Measurements from ENCODE around the gene PKIG. TPM values are rescaled to one million over a fixed set of nuclear protein-coding genes. Genes with fewer than 3 reads are reported as not detected.
A peak's percentile ranks its signal among the peaks of the same experiment; 100 is the strongest.

PKIG gene
- total and polyA plus RNA-seq, 10 of the 15 experiments (the other 5 are each of a cell fraction or from before 2014, with no cell fraction given) = 5.7 to 82.3 (median 39.7) TPM

- TF ChIP-seq E4F1 (IDR thresholded peaks at IDR 0.05; ENCODE audit: borderline replicate concordance, partially characterized antibody) = no peak
- no peak for TF ChIP-seq ZBTB40 (IDR thresholded peaks at IDR 0.05; ENCODE audit: borderline replicate concordance)
- 0 out of 2 replicates have a peak, but pooled peaks have one; percentile 74 for TF ChIP-seq DPF2 (IDR thresholded peaks at IDR 0.05)
- no peak for TF ChIP-seq CBFB (IDR thresholded peaks at IDR 0.05; ENCODE audit: low read depth)
- TF ChIP-seq PAX8 (IDR thresholded peaks at IDR 0.05) = no peak
- no peak for TF ChIP-seq NFYB (IDR thresholded peaks at IDR 0.05; ENCODE audit: insufficient read depth, low read depth, low read length)
- TF ChIP-seq PKNOX1 (IDR thresholded peaks at IDR 0.05) = peak; percentile 52
- no peak for TF ChIP-seq PML (IDR thresholded peaks at IDR 0.05; ENCODE audit: low read length)
- peak; percentile 90 for TF ChIP-seq ATF7 (IDR thresholded peaks at IDR 0.05; ENCODE audit: low read depth)
- TF ChIP-seq SIX5 (IDR thresholded peaks at IDR 0.05; ENCODE audit: low read depth, low read length, severe bottlenecking) = no peak
- TF ChIP-seq EZH2 (IDR thresholded peaks at IDR 0.05; ENCODE audit: borderline replicate concordance, control insufficient read depth, low read depth, low read length) = no peak
- peak; percentile 96 for TF ChIP-seq NFXL1 (IDR thresholded peaks at IDR 0.05; ENCODE audit: borderline replicate concordance)
- TF ChIP-seq ZNF207 (IDR thresholded peaks at IDR 0.05; ENCODE audit: borderline replicate concordance) = no peak
- TF ChIP-seq TCF7 (IDR thresholded peaks at IDR 0.05; ENCODE audit: borderline replicate concordance) = no peak
- TF ChIP-seq FOXK2 (IDR thresholded peaks at IDR 0.05) = no peak
- TF ChIP-seq TBL1XR1 (IDR thresholded peaks at IDR 0.05; ENCODE audit: low read depth, low read length) = peak; percentile 85; the same call in 1 of the 2 replicates
- TF ChIP-seq IKZF2 (IDR thresholded peaks at IDR 0.05) = peak; percentile 11 to 15; a peak in 3 of 4 replicates
- peak; percentile 82; the same call in 1 of the 2 replicates for TF ChIP-seq JUND (IDR thresholded peaks at IDR 0.05; ENCODE audit: low read depth, low read length)
- no peak for TF ChIP-seq YY1 (IDR thresholded peaks at IDR 0.05; ENCODE audit: low read depth, low read length)
- no peak for TF ChIP-seq ZZZ3 (IDR thresholded peaks at IDR 0.05; ENCODE audit: control insufficient read depth, insufficient read length, low read depth)
- no peak for TF ChIP-seq GABPA (IDR thresholded peaks at IDR 0.05; ENCODE audit: low read depth)
- TF ChIP-seq ZBED1 (IDR thresholded peaks at IDR 0.05; ENCODE audit: borderline replicate concordance) = peak; percentile 67; the same call in 1 of the 2 replicates
- no peak for TF ChIP-seq SUPT20H (IDR thresholded peaks at IDR 0.05; ENCODE audit: borderline replicate concordance, control insufficient read depth, low read depth, low read length)
- no peak for TF ChIP-seq SP1 (IDR thresholded peaks at IDR 0.05; ENCODE audit: low read depth, low read length)
- peak; percentile 94; the same call in 1 of the 2 replicates for TF ChIP-seq RCOR1 (conservative IDR thresholded peaks at IDR 0.05; ENCODE audit: low read depth, low read length)
Observed at GRCh38 chr20:44646641-44647274, 64.4 kb downstream of the PKIG start (continued).
